GM12874 (cell line): ENCODE measurements around the gene SLC22A15.

ENCODE experiments used
- CTCF ChIP-seq: IDR thresholded peaks from 2 replicates; pipeline ENCODE4 v1.5.1; 2011; ENCODE audit warnings: low read depth, mild to moderate bottlenecking, control low read depth, low read length, moderate library complexity; ENCODE audit not compliant: insufficient read depth

Gene SLC22A15

DNA sequence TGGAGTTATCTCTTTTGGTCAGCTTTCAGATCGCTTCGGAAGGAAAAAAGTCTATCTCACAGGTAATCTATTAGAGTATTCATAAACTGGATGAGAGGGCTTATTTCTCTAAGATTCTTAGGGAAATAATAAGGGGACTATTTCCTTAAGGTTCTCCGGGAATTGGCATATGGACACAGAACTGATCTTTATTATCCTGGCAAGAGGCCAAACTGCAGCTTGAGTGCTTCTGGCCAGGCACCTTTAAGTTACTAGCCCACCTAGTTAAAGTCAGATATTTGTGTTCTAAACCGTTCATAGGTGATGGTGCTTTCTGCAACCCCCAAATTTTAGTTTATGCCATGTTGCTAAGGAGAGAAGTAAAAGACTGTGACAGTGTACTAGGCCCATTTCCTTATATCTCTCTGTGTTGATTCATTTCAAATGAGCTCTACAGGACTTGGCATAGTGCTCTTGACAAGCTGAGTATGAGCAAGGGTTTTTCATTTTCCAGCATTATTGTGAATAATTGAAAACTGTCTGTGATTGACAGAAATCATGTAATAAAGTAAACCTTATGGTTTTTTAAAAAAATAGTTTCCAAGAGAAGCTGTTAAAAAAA lies 43.4 kb downstream of the SLC22A15 start:
- no peak for TF ChIP-seq CTCF

DNA sequence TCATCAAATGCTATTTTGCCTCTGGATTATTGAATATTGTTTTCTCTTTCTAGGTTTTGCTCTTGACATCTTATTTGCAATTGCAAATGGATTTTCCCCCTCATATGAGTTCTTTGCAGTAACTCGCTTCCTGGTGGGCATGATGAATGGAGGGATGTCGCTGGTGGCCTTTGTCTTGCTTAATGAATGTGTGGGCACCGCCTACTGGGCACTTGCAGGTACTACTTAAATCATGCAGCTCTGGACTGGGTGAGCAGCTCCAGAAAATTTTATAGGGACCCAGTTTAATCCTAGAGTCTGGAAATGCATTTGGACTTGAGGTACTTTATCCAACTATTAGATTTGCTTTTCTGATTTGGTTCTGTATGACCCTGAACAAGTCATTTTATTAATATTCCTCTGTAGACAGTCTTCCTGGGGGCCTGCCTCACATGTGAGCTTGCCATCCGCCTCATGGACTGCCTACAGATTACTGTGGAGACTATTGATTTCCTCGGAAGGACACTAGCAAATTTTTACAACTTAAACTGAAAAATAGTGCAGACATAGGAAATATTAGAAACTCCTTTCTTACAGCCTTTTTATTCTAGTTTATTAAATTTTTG lies 44.5 kb downstream of the SLC22A15 start:
- TF ChIP-seq CTCF: peak; percentile 75

- no peak for TF ChIP-seq CTCF
These were observed 48.3 kb downstream of the SLC22A15 start for GRCh38 chr1:116024626-116025025.

GRCh38 chr1:116026631-116027030 lies 50.3 kb downstream of the SLC22A15 start:
- TF ChIP-seq CTCF: no peak

- no peak for TF ChIP-seq CTCF
These were observed 55.1 kb downstream of the SLC22A15 start for GRCh38 chr1:116031302-116031835.

DNA sequence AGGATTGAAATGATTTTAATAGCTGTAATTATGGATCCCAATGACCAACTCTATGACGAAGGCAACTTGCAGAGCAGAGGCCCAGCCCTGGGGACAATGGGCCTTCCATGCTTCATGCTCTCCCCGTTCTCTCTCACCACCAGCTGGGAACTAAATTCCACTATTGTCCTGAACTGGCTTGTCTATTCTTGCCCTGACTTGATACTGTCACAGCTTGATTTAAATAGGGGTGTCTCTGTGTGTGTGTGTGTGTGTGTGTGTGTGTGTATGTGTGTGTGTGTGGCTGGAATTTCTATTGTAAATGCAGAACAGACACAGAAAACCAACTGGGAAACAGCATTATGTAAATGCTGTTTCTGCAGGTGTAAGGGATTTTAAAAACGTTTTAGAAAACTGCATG lies 57.0 kb downstream of the SLC22A15 start:
- no peak for TF ChIP-seq CTCF

GRCh38 chr1:116036255-116036654 lies 59.9 kb downstream of the SLC22A15 start:
- TF ChIP-seq CTCF: no peak
